ENCODE measurements around the gene ZBTB43. TPM values are rescaled to one million over a fixed set of nuclear protein-coding genes. Genes with fewer than 3 reads are reported as not detected.

Gene ZBTB43
- total RNA-seq, 1 experiment from 2014 or later, result 32.4 TPM

DNA sequence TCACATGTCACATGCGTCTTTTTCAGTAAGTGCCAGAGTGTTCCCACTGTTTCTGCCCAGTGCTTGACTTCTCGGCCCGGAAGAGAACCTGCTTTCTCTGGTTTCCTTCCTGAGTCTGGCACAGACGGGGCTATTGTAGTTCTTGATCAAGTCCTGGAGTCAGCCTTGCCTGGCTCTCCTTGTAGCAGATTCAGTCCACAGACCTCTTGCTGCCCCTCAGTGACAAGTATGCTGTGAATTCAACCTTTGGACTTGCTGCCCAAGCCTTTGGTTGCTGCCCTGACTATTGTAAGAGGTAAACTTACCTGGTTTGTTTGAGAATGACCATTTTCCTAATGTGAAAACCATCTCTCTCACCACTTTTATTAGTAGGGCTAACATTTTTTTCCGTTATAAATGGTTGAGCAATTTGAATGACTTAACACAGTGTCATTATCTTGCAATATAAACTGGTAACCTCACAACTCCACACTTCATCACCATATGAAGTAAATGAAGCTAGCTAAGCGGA is 80.3 kb downstream of the ZBTB43 start:
- TF ChIP-seq CTCF (IDR thresholded peaks at IDR 0.05; ENCODE audit: unreplicated experiment), result no peak
- Mint-ChIP-seq H3K4me3 (ENCODE audit: unreplicated experiment) (no peak overlapping the region), H3K27ac (ENCODE audit: low read depth, unreplicated experiment) (no peak overlapping the region), H3K9me3 (ENCODE audit: unreplicated experiment) (no peaks in the 10 kb centered on the region), H3K27me3 (ENCODE audit: insufficient read depth, unreplicated experiment) (no peaks in the 10 kb centered on the region), H3K4me1 (ENCODE audit: insufficient read depth, unreplicated experiment) (no peaks in the 10 kb centered on the region), H3K36me3 (ENCODE audit: insufficient read depth, unreplicated experiment) (peaks cover 11% of the 10 kb centered on the region)
- ChIA-PET POLR2A (no interaction called here), CTCF (no interaction called here)
- BruUV-seq (replicated peaks), result no TSS peak
- DNase-seq (ENCODE audit: unreplicated experiment), result no peak
- intact Hi-C loops (cut with micrococcal nuclease), result no loop called here

DNA sequence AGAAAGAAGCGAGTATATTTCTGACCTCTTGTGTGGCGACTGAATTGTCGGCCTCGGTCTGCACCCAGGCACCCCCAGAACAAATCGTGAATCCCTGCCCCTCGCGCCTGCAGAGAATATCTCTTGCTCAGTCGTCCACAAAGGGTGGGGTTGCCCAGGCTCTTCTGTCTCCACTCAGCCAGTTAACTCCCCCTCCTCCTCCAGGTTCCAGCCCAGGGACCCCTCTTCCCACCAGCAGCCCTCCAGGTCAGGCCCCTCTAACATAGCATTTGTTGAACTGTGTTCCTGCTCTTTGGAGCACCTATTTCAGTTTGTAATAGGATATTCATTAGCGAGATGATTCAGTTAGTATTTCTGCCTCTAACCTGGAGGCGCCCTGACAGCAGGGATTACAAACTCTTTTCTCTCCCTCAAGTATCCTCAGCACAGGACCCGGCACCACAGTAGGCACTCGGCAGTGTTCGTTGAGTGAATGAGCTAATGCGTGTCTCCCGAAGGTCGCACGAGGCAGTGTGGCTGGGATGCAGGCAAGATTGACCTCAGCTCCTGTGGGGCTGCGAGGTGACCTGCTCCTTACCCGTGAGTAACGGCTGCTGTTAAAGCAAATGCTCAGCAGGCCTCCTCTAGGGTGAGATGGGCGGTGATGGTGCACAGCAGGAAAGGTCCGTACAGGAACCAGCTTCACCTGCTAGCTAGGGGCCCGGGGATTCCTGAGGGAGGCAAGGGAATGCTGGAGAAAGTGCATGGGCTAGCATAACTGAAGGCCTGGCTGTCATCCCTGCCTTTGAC is 81.4 kb downstream of the ZBTB43 start:
- Mint-ChIP-seq H3K4me1 (ENCODE audit: insufficient read depth, unreplicated experiment) (no peaks in the 10 kb centered on the region), H3K27ac (ENCODE audit: low read depth, unreplicated experiment) (no peak overlapping the region), H3K4me3 (ENCODE audit: unreplicated experiment) (no peak overlapping the region), H3K9me3 (ENCODE audit: unreplicated experiment) (no peaks in the 10 kb centered on the region), H3K36me3 (ENCODE audit: insufficient read depth, unreplicated experiment) (peaks cover 7% of the 10 kb centered on the region), H3K27me3 (ENCODE audit: insufficient read depth, unreplicated experiment) (no peaks in the 10 kb centered on the region)
- BruUV-seq (replicated peaks), result no TSS peak
- no peak for TF ChIP-seq CTCF (IDR thresholded peaks at IDR 0.05; ENCODE audit: unreplicated experiment)
- ChIA-PET CTCF (interaction anchor here (0.6 kb wide), 1 partner anchor 84 kb away, joined by 3 read pairs; no protein-coding TSS in a partner anchor), POLR2A (interaction anchor here (1.0 kb wide), 1 partner anchor 8 kb away, joined by 4 read pairs; no protein-coding TSS in a partner anchor)
- intact Hi-C loops (cut with micrococcal nuclease), result no loop called here
- no peak for DNase-seq (ENCODE audit: unreplicated experiment)

DNA sequence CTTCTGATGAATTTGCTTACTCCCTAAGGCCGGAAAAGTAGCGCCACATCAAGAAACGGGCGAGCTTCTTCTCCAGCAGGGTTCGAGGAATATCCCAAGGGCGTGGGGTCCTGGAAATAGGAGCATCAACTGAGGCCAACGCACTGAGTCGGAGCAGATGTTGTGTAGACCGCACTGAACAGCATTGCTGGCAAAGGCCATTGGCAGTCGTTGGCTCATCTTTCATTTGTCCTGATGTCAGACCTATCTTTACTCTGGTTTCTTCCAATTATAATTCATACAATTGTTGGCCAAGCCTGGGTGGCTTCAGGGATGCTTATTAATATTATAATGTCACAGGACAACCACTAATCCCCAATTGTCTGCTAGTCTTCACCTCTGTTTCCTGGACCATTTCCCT is 82.1 kb downstream of the ZBTB43 start:
- intact Hi-C loops (cut with micrococcal nuclease), result no loop called here
- Mint-ChIP-seq H3K4me1 (ENCODE audit: insufficient read depth, unreplicated experiment) (no peaks in the 10 kb centered on the region), H3K27me3 (ENCODE audit: insufficient read depth, unreplicated experiment) (no peaks in the 10 kb centered on the region), H3K27ac (ENCODE audit: low read depth, unreplicated experiment) (no peak overlapping the region), H3K9me3 (ENCODE audit: unreplicated experiment) (no peaks in the 10 kb centered on the region), H3K4me3 (ENCODE audit: unreplicated experiment) (no peak overlapping the region), H3K36me3 (ENCODE audit: insufficient read depth, unreplicated experiment) (peaks cover 7% of the 10 kb centered on the region)
- no peak for TF ChIP-seq CTCF (IDR thresholded peaks at IDR 0.05; ENCODE audit: unreplicated experiment)
- no TSS peak for BruUV-seq (replicated peaks)
- ChIA-PET POLR2A (interaction anchor here (0.9 to 1.0 kb wide), 2 partner anchors 8 to 17 kb away, joined by 4 to 5 read pairs; no protein-coding TSS in a partner anchor), CTCF (no interaction called here)
- DNase-seq (ENCODE audit: unreplicated experiment), result no peak

Other genes starting within 250 kb of the ZBTB43 start
- gene LMX1B, start 191.1 kb upstream of the ZBTB43 start, total RNA-seq (2022), result 3.4 and 3.9 TPM in 2 replicates
- 4.6 and 6.9 TPM in 2 replicates for gene ZBTB34, start 55.6 kb downstream of the ZBTB43 start, total RNA-seq (2022)
- gene RALGPS1, start 109.7 kb downstream of the ZBTB43 start, total RNA-seq (2022), result 2.4 and 3.3 TPM in 2 replicates